AG04449 (cell line): ENCODE data around the gene PFKP.
"Not testable (repeated sequence)": the region's sequence is repeated elsewhere in the genome, so short reads cannot be mapped to it uniquely, and the experiment has no call there.

ENCODE experiments used
- CTCF ChIA-PET: fragments of 350-600 bp; formaldehyde crosslinking; extraction: SDS; loops from one replicate; lab custom pipeline; 2021; ENCODE audit warnings: antibody characterized with exemption; lab: Yijun Ruan, JAX
- POLR2A ChIA-PET: fragments of 400-600, 350-600 bp; formaldehyde crosslinking; extraction: SDS; loops from one replicate; lab custom pipeline; 2020; ENCODE audit warnings: antibody characterized with exemption, inconsistent platforms; lab: Yijun Ruan, JAX
- DNase-seq: peaks from one replicate; pipeline ENCODE4 v3.0.0-alpha.2; 2010; ENCODE audit warnings: low read depth, low spot score
- H3K4me3 ChIP-seq: 2 replicates; pipeline ENCODE4 v1.5.1; 2011; ENCODE audit warnings: low read depth, mild to moderate bottlenecking, control low read depth, low read length
- TF ChIP-seq, protein P1 (sequence below): IDR thresholded peaks from one replicate; pipeline ENCODE4 v1.5.1; 2011; ENCODE audit warnings: mild to moderate bottlenecking, moderate library complexity, low read length, control low read depth, inconsistent platforms; ENCODE audit not compliant: insufficient read depth; ENCODE audit errors: missing control alignments

Gene PFKP

GRCh38 chr10:3059974-3060373, 7.4 kb upstream of the PFKP start:
- DNase-seq = no peak
- TF ChIP-seq, protein P1, sequence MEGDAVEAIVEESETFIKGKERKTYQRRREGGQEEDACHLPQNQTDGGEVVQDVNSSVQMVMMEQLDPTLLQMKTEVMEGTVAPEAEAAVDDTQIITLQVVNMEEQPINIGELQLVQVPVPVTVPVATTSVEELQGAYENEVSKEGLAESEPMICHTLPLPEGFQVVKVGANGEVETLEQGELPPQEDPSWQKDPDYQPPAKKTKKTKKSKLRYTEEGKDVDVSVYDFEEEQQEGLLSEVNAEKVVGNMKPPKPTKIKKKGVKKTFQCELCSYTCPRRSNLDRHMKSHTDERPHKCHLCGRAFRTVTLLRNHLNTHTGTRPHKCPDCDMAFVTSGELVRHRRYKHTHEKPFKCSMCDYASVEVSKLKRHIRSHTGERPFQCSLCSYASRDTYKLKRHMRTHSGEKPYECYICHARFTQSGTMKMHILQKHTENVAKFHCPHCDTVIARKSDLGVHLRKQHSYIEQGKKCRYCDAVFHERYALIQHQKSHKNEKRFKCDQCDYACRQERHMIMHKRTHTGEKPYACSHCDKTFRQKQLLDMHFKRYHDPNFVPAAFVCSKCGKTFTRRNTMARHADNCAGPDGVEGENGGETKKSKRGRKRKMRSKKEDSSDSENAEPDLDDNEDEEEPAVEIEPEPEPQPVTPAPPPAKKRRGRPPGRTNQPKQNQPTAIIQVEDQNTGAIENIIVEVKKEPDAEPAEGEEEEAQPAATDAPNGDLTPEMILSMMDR = no peak
- POLR2A ChIA-PET = no interaction called here
- CTCF ChIA-PET = interaction anchor here (1.9 kb wide), 1 partner anchor 13 kb away, joined by 4 read pairs; no protein-coding TSS in a partner anchor
- no peak overlapping the region for H3K4me3 ChIP-seq

DNA sequence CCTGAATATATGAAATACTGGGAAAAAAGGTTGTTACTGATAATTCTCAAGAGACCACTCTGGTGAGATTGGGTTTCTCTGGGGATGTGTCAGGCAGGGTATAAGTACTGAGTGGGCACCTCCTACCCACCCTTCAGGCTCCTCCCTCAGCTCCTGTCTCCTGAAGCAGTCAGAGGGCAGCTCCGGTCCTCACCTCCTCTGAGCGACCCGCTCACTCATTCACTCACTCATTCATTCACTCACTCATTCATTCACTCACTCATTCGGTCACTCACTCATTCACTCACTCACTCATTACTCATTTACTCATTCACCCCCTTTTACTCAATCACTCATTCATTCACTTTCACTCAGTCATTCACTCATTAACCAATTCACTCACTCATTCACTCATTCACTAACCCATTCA, 6.9 kb upstream of the PFKP start:
- TF ChIP-seq, protein P1 = no peak
- POLR2A ChIA-PET = no interaction called here
- CTCF ChIA-PET = no interaction called here
- no peak for DNase-seq
- H3K4me3 ChIP-seq = no peak overlapping the region

- DNase-seq, H3K4me3 ChIP-seq, POLR2A ChIA-PET, CTCF ChIA-PET: not testable (repeated sequence)
Observed at GRCh38 chr10:3061323-3061898, 5.9 kb upstream of the PFKP start.

- CTCF ChIA-PET = no interaction called here
- H3K4me3 ChIP-seq = no peak overlapping the region
- TF ChIP-seq, protein P1 = no peak
- no peak for DNase-seq
- POLR2A ChIA-PET = no interaction called here
Observed at GRCh38 chr10:3062502-3063186, 4.7 kb upstream of the PFKP start.

- CTCF ChIA-PET = no interaction called here
- H3K4me3 ChIP-seq = no peak overlapping the region
Observed at GRCh38 chr10:3064423-3064822, 2.9 kb upstream of the PFKP start.

DNA sequence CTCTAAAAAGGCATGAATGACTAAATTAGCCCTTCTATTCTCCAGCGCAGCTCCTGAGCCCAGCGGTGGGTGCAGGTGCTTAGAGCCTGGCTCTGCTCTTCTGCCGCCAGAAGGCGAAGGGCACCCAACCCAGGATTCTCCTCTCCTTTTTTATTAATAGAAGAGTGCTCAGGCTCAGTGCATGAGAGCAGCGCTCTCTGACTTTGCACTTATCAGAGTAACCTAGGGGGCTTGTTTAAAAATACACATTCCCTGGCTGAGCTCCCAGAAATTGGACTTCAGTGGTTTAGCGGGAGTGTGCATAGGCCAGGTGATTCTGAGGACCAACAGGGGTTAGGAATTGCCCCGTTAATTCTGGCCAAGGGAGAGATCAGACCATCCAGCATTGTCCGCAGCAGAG, 1.7 kb upstream of the PFKP start:
- TF ChIP-seq, protein P1 = no peak
- CTCF ChIA-PET = no interaction called here

More at GRCh38 chr10:3064423-3064822, 2.9 kb upstream of the PFKP start:
- POLR2A ChIA-PET = no interaction called here
- TF ChIP-seq, protein P1 = no peak
- DNase-seq = no peak

More for the DNA sequence above, 1.7 kb upstream of the PFKP start:
- H3K4me3 ChIP-seq = no peak overlapping the region
- DNase-seq = no peak
- POLR2A ChIA-PET = no interaction called here
